BLaER1 (cell line): ENCODE data around the gene ATP9A.
"Not testable (repeated sequence)": the region's sequence is repeated elsewhere in the genome, so short reads cannot be mapped to it uniquely, and the experiment has no call there.

ENCODE experiments used
- H3K27ac ChIP-seq: shearing (Covaris generic); formaldehyde crosslinking; 2 replicates; pipeline ENCODE4 v1.8.1; 2022
- H3K27me3 ChIP-seq: shearing (Covaris generic); formaldehyde crosslinking; 2 replicates; pipeline ENCODE4 v1.8.1; 2022
- H3K36me3 ChIP-seq: shearing (Covaris generic); formaldehyde crosslinking; 2 replicates; pipeline ENCODE4 v1.8.1; 2022
- H3K4me1 ChIP-seq: shearing (Covaris generic); formaldehyde crosslinking; 2 replicates; pipeline ENCODE4 v1.8.1; 2022
- H3K4me2 ChIP-seq: shearing (Covaris generic); formaldehyde crosslinking; 2 replicates; pipeline ENCODE4 v1.8.1; 2022
- H3K4me3 ChIP-seq: shearing (Covaris generic); formaldehyde crosslinking; 2 replicates; pipeline ENCODE4 v1.8.1; 2022
- H3K9ac ChIP-seq: shearing (Covaris generic); formaldehyde crosslinking; 2 replicates; pipeline ENCODE4 v1.8.1; 2022
- H3K9me3 ChIP-seq: shearing (Covaris generic); formaldehyde crosslinking; 2 replicates; pipeline ENCODE4 v1.8.1; 2022
- H4K20me1 ChIP-seq: shearing (Covaris generic); formaldehyde crosslinking; 2 replicates; pipeline ENCODE4 v1.8.1; 2022
- Cebpa-rat ChIP-seq: shearing (Covaris generic); IDR thresholded peaks from 2 replicates; pipeline ENCODE4 v1.8.1; 2022

Gene ATP9A

GRCh38 chr20:51648571-51648947, 119.6 kb downstream of the ATP9A start:
- no peaks in the 10 kb centered on the region for H3K9me3 ChIP-seq
- H3K27me3 ChIP-seq, result no peaks in the 10 kb centered on the region
- H3K4me2 ChIP-seq, result peak overlapping the region; percentile 58
- H3K4me3 ChIP-seq, result no peak overlapping the region
- no peaks in the 10 kb centered on the region for H4K20me1 ChIP-seq
- H3K36me3 ChIP-seq, result no peaks in the 10 kb centered on the region
- no peak overlapping the region for H3K27ac ChIP-seq
- TF ChIP-seq Cebpa-rat, result no peak
- no peak overlapping the region for H3K9ac ChIP-seq
- peaks cover 45% of the 10 kb centered on the region for H3K4me1 ChIP-seq

DNA sequence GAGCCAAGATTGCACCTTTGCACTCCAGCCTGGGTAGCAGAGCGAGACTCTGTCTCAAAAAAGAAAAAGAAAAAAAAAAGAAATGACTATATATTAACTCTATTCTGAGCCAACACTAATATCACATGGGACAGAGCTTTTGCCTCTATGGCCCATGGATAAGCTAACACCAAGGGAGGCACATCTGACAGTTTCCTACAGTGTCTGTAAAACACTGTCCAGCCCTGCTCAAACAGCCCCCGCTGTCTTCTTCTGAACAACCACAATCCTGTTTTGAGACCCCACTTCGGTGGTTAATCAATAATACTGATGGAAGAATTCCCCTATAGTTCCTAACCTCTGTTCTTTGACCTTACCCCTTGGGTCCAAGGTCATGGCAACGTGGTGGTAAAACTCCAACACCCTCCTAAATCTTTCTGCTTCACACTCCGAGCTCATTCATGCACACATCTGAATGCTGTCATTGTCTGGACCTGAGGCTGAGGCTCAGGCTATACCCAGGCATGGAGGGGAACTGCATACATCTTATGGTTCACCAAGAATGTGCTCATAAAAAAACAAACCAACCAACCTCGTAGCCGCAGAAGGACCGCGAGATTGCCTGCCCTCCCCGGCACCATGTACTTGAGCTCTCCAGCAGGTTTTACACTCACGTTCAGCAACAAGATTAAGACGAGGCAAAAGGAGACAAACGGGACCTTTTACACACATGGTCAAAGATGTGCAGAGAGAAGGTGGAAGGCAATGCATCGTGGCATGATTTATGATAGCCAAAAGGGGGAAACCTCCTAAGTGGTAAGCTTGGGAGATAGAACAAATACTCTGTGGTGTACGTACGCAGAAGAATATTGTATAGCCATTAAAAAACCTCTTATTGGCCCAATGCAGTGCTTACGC, 120.3 kb downstream of the ATP9A start:
- Histone ChIP-seq H3K4me2 (no peak overlapping the region), H3K9me3 (no peaks in the 10 kb centered on the region), H3K27me3 (no peaks in the 10 kb centered on the region), H3K27ac (no peak overlapping the region), H3K36me3 (no peaks in the 10 kb centered on the region), H3K4me3 (no peak overlapping the region), H3K4me1 (peaks cover 41% of the 10 kb centered on the region), H4K20me1 (no peaks in the 10 kb centered on the region), H3K9ac (no peak overlapping the region)
- no peak for TF ChIP-seq Cebpa-rat

GRCh38 chr20:51643810-51644209, 124.4 kb downstream of the ATP9A start:
- H3K4me2 ChIP-seq, H3K27ac ChIP-seq, H4K20me1 ChIP-seq, H3K36me3 ChIP-seq, H3K4me1 ChIP-seq, H3K9ac ChIP-seq, H3K9me3 ChIP-seq, H3K27me3 ChIP-seq, H3K4me3 ChIP-seq: not testable (repeated sequence)

DNA sequence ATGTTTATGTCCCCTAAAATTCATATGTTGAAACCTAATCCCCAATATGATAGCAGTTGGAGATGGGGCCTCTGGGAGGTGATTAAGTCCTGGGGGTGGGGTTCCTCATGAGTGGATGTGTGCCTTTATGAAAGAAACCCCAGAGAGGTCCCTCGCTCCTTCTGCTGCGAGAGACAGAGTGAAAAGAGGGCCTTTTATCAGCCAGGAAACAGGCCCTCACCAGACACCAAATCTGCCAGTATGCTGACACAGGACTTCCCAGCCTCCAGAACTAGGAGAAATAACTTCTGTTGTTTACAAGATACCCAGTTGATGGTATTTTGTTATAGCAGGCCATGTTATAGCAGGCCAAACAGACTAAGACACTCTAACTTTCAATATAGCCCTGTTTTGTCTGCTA, 124.8 kb downstream of the ATP9A start:
- no peak overlapping the region for H3K4me2 ChIP-seq
- no peak overlapping the region for H3K4me3 ChIP-seq
- H3K4me1 ChIP-seq, result 0 out of 2 replicates have a peak, but pooled peaks cover 5% of the 10 kb centered on the region
- H4K20me1 ChIP-seq, result no peaks in the 10 kb centered on the region
- H3K36me3 ChIP-seq, result peaks cover 1% of the 10 kb centered on the region; the same call in 1 of the 2 replicates
- H3K9me3 ChIP-seq, result no peaks in the 10 kb centered on the region
- H3K27me3 ChIP-seq, result no peaks in the 10 kb centered on the region
- TF ChIP-seq Cebpa-rat, result no peak
- no peak overlapping the region for H3K9ac ChIP-seq
- H3K27ac ChIP-seq, result no peak overlapping the region

GRCh38 chr20:51641866-51642265, 126.3 kb downstream of the ATP9A start:
- no peak for TF ChIP-seq Cebpa-rat
- Histone ChIP-seq H4K20me1 (no peaks in the 10 kb centered on the region), H3K4me2 (no peak overlapping the region), H3K27me3 (no peaks in the 10 kb centered on the region), H3K9ac (no peak overlapping the region), H3K4me3 (no peak overlapping the region), H3K9me3 (no peaks in the 10 kb centered on the region), H3K4me1 (0 out of 2 replicates have a peak, but pooled peaks cover 5% of the 10 kb centered on the region), H3K36me3 (peaks cover 5% of the 10 kb centered on the region; the same call in 1 of the 2 replicates), H3K27ac (no peak overlapping the region)

GRCh38 chr20:51640743-51641142, 127.4 kb downstream of the ATP9A start:
- H3K27ac ChIP-seq, result no peak overlapping the region
- no peaks in the 10 kb centered on the region for H4K20me1 ChIP-seq
- H3K4me1 ChIP-seq, result 0 out of 2 replicates have a peak, but pooled peaks cover 5% of the 10 kb centered on the region

GRCh38 chr20:51639206-51639832, 128.9 kb downstream of the ATP9A start:
- Histone ChIP-seq H3K4me2 (no peak overlapping the region), H4K20me1 (no peaks in the 10 kb centered on the region), H3K27ac (no peak overlapping the region), H3K9me3 (no peaks in the 10 kb centered on the region), H3K27me3 (no peaks in the 10 kb centered on the region), H3K36me3 (peaks cover 10% of the 10 kb centered on the region; the same call in 1 of the 2 replicates), H3K4me3 (no peak overlapping the region), H3K9ac (no peak overlapping the region), H3K4me1 (peaks cover 12% of the 10 kb centered on the region)
- TF ChIP-seq Cebpa-rat, result no peak

More at GRCh38 chr20:51640743-51641142, 127.4 kb downstream of the ATP9A start:
- no peak overlapping the region for H3K4me3 ChIP-seq
- no peak overlapping the region for H3K4me2 ChIP-seq
- no peaks in the 10 kb centered on the region for H3K27me3 ChIP-seq
- H3K9me3 ChIP-seq, result no peaks in the 10 kb centered on the region
- peaks cover 10% of the 10 kb centered on the region; the same call in 1 of the 2 replicates for H3K36me3 ChIP-seq
- no peak overlapping the region; the same call in 1 of the 2 replicates for H3K9ac ChIP-seq
- no peak for TF ChIP-seq Cebpa-rat

GRCh38 chr20:51637241-51637640, 130.9 kb downstream of the ATP9A start:
- no peaks in the 10 kb centered on the region for H3K9me3 ChIP-seq
- no peaks in the 10 kb centered on the region for H3K27me3 ChIP-seq
- H4K20me1 ChIP-seq, result no peaks in the 10 kb centered on the region
- H3K27ac ChIP-seq, result no peak overlapping the region
- H3K9ac ChIP-seq, result no peak overlapping the region
- no peak for TF ChIP-seq Cebpa-rat
- no peak overlapping the region for H3K4me2 ChIP-seq
- H3K4me1 ChIP-seq, result peaks cover 23% of the 10 kb centered on the region
- H3K4me3 ChIP-seq, result no peak overlapping the region
- H3K36me3 ChIP-seq, result peaks cover 10% of the 10 kb centered on the region; the same call in 1 of the 2 replicates

DNA sequence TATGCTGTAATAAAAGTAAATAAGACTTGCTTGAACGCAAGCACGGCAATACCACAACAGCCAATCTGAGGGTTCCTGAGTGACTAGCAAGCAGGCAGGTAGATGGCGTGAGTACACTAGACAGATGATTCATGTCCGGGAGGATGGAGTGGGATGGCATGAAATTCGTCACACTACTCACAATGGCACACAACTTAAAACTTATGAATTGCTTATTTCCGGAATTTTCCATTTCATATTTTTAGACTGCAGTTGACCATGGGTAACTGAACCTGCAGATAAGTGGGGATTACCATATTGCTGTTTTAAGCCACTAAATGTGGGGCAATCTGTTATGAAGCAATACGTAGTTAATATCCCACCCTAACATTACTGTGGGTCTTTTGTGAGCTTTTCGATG, 132.1 kb downstream of the ATP9A start:
- H3K36me3 ChIP-seq, result peaks cover 10% of the 10 kb centered on the region; the same call in 1 of the 2 replicates
- no peaks in the 10 kb centered on the region for H3K9me3 ChIP-seq
- H3K27me3 ChIP-seq, result no peaks in the 10 kb centered on the region
- no peak overlapping the region for H3K4me2 ChIP-seq
- H4K20me1 ChIP-seq, result no peaks in the 10 kb centered on the region
- peaks cover 30% of the 10 kb centered on the region for H3K4me1 ChIP-seq
- H3K4me3 ChIP-seq, result no peak overlapping the region
- no peak overlapping the region for H3K9ac ChIP-seq
- no peak overlapping the region for H3K27ac ChIP-seq
- no peak for TF ChIP-seq Cebpa-rat

- Histone ChIP-seq H3K9me3 (no peaks in the 10 kb centered on the region), H4K20me1 (no peaks in the 10 kb centered on the region), H3K36me3 (peaks cover 10% of the 10 kb centered on the region; the same call in 1 of the 2 replicates), H3K27ac (no peak overlapping the region), H3K4me1 (peaks cover 35% of the 10 kb centered on the region), H3K4me2 (no peak overlapping the region), H3K4me3 (no peak overlapping the region), H3K9ac (no peak overlapping the region), H3K27me3 (no peaks in the 10 kb centered on the region)
- TF ChIP-seq Cebpa-rat, result no peak
Measured at GRCh38 chr20:51635680-51636079, 132.5 kb downstream of the ATP9A start.
